Lower lobe of right lung (tissue), 2 donors: Measurements from ENCODE around the gene PILRA. TPM values are rescaled to one million over a fixed set of nuclear protein-coding genes. Genes with fewer than 3 reads are reported as not detected.
"Not testable (repeated sequence)": the region's sequence is repeated elsewhere in the genome, so short reads cannot be mapped to it uniquely, and the experiment has no call there.

Experiments used
- ATAC-seq, 2 donors: fragments of 200-7000 bp; cut with Tn5 transposase; one replicate each; pipeline ENCODE4 v1.9.1; 2020 to 2022; ENCODE audit warnings: mild to moderate bottlenecking in 2 of 2, moderate library complexity in 2 of 2
- DNase-seq: peaks from one replicate; pipeline ENCODE4 v3.0.0-alpha.2; 2020
- H3K27ac ChIP-seq: fragments of 200-600 bp; one replicate; pipeline ENCODE4 v1.8.0; 2022
- H3K27me3 ChIP-seq: fragments of 200-600 bp; one replicate; pipeline ENCODE4 v1.8.0; 2022; ENCODE audit warnings: low read depth
- H3K36me3 ChIP-seq: fragments of 200-600 bp; one replicate; pipeline ENCODE4 v1.8.0; 2022; ENCODE audit warnings: mild to moderate bottlenecking
- H3K4me1 ChIP-seq: fragments of 200-600 bp; one replicate; pipeline ENCODE4 v1.8.0; 2022
- H3K4me3 ChIP-seq: fragments of 200-600 bp; one replicate; pipeline ENCODE4 v1.8.0; 2022; ENCODE audit warnings: mild to moderate bottlenecking
- H3K9me3 ChIP-seq: fragments of 200-600 bp; one replicate; pipeline ENCODE4 v1.8.0; 2022
- CTCF ChIP-seq: fragments of 200-600 bp; IDR thresholded peaks from one replicate; pipeline ENCODE4 v1.8.0; 2022; ENCODE audit warnings: antibody characterized with exemption, mild to moderate bottlenecking
- intact Hi-C: fragments of 100-400 bp; cut with DNase I; formaldehyde crosslinking; loops from one replicate; pipeline ENCODE4 v1.11.0; 2022
- long read RNA-seq: library from polyadenylated mRNA; unstranded; transcript quantifications from one replicate; pipeline ENCODE4 v2.0.0, GENCODE V29; 2021
- total RNA-seq: library from RNA; stranded (reverse); fragmentation: NEBNext Ultra II Directional; extraction: Animal tissue kit (Norgen Biotek cat#: 25700); gene quantifications from one replicate; pipeline ENCODE4 v1.2.1, GENCODE V29; 2021
- donor health status: DM: no; HTN: yes; CAD: no; lungs with severe emphysema.

PILRA gene
- total RNA-seq, result 48.7 TPM
- long read RNA-seq, transcript PILRA-201 (7 exons, 1,316 nt), result minor isoform, 25 of 64 reads
- long read RNA-seq, transcript PILRA-202 (6 exons, 1,011 nt), result major isoform, 30 of 64 reads
- long read RNA-seq, partial matches to known transcripts, result 4 of 64 reads
- long read RNA-seq, other reads (novel, unspliced or antisense), result 5 of 64 reads

DNA sequence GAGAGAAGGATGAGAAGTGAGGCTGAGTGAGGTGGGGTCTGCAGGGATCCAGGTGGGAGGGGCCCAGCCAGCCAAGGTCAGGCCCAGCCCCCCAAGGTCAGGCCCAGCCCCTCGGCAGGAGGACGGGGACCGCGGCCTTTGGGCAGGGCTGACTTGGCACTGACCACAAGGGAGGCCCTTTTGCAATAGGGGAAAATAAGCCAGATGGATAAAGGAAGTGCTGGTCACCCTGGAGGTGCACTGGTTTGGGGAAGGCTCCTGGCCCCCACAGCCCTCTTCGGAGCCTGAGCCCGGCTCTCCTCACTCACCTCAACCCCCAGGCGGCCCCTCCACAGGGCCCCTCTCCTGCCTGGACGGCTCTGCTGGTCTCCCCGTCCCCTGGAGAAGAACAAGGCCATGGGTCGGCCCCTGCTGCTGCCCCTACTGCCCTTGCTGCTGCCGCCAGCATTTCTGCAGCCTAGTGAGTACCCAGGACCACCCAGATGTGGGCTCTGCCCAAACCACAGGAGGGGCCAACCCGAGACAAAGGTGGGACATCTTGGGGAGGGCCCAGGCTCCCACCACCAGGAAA, at the start of gene PILRA:
Gene PILRA, plus strand, starts transcription at position 227 of the 571 bp plus-strand sequence. Its CDS starts 170 bp downstream, at position 397.
- intact Hi-C loops, result no loop called here
- Histone ChIP-seq H3K27ac (peak within 1 kb of the TSS; percentile 83), H3K27me3 (no peaks in the 10 kb centered on the region), H3K36me3 (peaks cover under 1% of the 10 kb centered on the region), H3K4me1 (peaks cover 20% of the 10 kb centered on the region), H3K4me3 (peak within 1 kb of the TSS; percentile 43), H3K9me3 (no peaks in the 10 kb centered on the region)
- no peak for TF ChIP-seq CTCF
- ATAC-seq (peak; percentile 67 to 68), DNase-seq (peak; percentile 64)

DNA sequence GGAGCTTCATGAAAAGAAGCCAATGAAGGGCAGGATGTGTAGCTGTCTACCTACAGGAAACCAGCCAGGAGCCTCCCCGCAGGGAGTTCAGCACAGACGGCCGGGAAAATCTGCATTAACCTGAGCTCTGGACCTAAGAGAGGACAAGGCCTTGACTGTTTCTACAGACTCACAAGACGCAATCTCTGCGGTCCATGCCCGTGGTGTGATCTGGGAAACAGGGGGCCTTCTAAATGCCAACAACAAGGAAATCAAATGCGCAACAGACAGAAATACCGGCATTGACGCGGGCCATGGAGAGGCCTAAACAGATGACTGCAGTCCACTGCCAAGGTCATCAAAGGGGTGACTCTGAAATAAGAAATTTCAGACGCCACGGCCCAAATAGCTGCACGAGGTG, 49.1 kb upstream of the PILRA start:
- peaks cover 41% of the 10 kb centered on the region for H3K36me3 ChIP-seq
- DNase-seq, H3K27me3 ChIP-seq, H3K9me3 ChIP-seq, H3K27ac ChIP-seq, intact Hi-C loops, ATAC-seq, H3K4me3 ChIP-seq, H3K4me1 ChIP-seq: not testable (repeated sequence)

DNA sequence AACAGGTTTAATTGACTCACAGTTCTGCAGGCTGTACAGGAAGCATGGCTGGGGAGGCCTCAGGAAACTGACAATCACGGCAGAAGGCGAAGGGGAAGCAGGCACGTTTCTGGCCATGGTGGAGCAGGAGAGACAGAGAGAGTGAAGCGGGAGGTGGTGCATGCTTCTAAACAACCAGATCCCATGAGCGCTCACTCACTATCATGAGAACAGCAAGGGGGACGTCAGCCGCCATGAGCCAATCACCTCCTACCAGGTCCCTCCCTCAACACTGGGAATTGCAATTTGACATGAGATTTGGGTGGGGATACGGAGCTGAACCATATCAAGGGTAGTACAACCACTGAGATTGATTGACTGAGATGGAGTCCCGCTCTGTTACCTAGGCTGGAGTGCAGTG, 47.6 kb upstream of the PILRA start:
- ATAC-seq, H3K27me3 ChIP-seq, DNase-seq, H3K27ac ChIP-seq, H3K9me3 ChIP-seq, H3K4me1 ChIP-seq, H3K4me3 ChIP-seq, intact Hi-C loops: not testable (repeated sequence)
- peaks cover 44% of the 10 kb centered on the region for H3K36me3 ChIP-seq

GRCh38 chr7:100326914-100327313, 46.4 kb upstream of the PILRA start:
- ATAC-seq, H3K27me3 ChIP-seq, DNase-seq, H3K4me3 ChIP-seq, H3K27ac ChIP-seq, H3K9me3 ChIP-seq, H3K4me1 ChIP-seq, intact Hi-C loops: not testable (repeated sequence)
- peaks cover 47% of the 10 kb centered on the region for H3K36me3 ChIP-seq

DNA sequence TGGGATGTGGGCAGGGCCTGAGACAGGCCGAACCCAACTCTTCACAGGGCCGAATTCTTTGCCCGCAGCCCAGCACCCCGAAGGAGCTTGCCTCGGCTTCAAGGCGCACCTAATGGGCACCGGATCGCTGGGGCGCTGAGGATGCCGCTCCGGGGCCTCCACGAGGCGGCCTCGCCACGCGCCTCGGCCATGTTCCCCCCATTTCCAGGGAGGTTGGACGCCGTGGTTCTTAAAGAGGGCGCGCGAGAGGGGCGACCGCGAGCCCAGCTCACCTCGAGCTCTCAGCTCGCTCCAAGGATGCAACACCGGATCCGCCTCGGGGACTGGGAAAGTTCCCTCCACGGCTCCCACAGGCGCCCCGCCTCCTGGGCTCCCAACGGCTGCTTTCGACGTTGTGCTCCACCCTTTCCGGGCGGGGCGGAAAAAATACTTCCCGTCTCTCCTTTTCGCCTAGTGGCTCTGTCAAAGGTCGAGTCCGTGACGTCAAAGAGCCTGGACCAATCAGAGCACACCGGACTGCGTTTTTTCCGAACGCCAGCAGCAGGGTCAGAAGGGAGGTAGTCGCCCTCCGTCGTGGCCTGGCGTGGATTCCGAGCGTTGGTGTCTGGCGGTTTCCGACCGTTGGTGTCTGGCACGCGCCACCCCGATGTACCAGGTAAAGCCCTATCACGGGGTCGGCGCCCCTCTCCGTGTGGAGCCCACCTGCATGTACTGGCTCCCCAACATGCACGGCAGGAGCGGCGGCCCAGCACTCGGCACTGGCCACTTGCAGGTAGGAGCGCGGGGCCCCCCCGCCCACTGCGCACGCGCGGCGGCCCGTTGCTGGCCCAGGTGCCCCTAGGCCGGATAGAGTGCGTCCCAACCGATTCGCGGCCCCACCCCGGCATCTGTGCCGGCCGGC, 37.5 kb upstream of the PILRA start:
- Histone ChIP-seq H3K4me1 (peaks cover 14% of the 10 kb centered on the region), H3K27ac (peak overlapping the region; percentile 94), H3K36me3 (peaks cover 28% of the 10 kb centered on the region), H3K4me3 (peak overlapping the region; percentile 68)
- intact Hi-C loops, H3K9me3 ChIP-seq, H3K27me3 ChIP-seq: not testable (repeated sequence)
- peak; percentile 94 for DNase-seq
- ATAC-seq, result peak; percentile 99 to 100

DNA sequence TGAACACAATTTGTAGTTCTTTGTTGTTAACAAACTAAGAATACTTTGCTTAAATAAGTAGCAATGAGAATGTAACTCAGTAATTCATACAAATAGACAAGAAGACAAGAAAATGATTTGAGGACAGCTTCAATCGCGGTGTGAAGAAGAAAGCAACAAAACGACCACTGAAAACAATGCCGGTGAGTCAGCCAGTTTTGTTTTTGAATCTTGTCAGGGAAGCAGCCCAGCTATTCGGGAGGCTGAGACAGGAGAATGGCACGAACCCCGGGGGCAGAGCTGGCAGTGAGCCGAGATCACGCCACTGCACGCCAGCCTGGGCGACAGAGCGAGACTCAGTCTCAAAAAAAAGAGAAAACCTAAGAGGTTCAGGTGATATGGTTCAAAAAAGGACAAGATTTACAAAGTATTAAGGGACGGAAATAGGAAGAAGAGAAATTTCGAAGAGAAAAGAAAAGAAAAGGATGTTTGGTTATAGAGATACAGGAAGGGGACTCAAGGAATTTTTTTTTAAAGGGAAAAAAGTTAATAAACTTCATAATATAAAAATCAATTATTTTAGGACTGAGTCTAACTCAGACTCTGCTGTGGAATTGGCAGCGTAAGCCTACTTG, 35.1 kb upstream of the PILRA start:
- Histone ChIP-seq H3K36me3 (peaks cover 45% of the 10 kb centered on the region), H3K4me1 (peaks cover 14% of the 10 kb centered on the region)
- H3K27ac ChIP-seq, H3K4me3 ChIP-seq, DNase-seq, intact Hi-C loops, ATAC-seq, H3K9me3 ChIP-seq, H3K27me3 ChIP-seq: not testable (repeated sequence)

DNA sequence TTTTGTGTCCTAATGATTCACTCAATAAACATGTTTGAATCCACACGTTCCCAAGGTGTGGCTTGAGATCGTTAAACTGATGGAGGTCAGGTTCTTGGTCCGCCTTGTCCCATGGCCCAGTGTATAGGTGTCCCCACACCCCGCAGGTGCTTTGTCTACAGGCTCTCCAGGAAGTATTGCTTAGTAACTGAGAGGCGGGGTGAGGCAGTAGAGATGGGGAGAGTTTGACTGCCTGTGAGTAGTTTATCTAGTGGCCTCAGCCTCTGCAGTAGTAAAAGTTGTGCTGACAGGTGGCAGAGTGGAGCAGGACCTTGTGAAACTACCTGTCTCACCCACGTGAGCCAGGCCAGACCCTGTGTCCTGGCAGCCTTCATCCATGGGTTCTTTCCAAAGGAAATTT, 32.0 kb upstream of the PILRA start:
- H3K27ac ChIP-seq, DNase-seq, H3K9me3 ChIP-seq, H3K27me3 ChIP-seq, H3K4me3 ChIP-seq, intact Hi-C loops, ATAC-seq: not testable (repeated sequence)
- Histone ChIP-seq H3K4me1 (peaks cover 15% of the 10 kb centered on the region), H3K36me3 (peaks cover 53% of the 10 kb centered on the region)

DNA sequence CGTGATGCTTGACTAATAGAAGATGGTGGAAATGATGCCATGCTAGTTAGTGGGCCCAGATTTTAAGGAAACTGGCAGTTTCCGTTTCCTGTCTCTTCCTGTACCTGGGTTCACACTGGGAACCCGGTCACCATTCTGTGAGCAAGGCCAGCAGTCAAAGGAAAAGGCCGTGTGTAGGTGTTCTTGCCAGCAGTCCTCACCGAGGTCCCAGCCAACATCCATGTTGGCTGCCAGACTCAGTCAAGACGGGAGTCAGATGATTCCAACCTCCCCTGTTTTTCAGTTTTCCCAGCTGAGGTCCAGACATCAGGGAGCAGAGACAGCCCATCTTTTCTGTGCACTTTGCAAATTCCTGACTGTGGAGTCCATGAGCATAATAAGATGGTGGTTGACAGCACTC, 30.5 kb upstream of the PILRA start:
- Histone ChIP-seq H3K27me3 (no peaks in the 10 kb centered on the region), H3K27ac (no peak overlapping the region), H3K36me3 (peaks cover 64% of the 10 kb centered on the region), H3K9me3 (no peaks in the 10 kb centered on the region), H3K4me3 (no peak overlapping the region), H3K4me1 (peaks cover 5% of the 10 kb centered on the region)
- ATAC-seq (no peak), DNase-seq (no peak)
- TF ChIP-seq CTCF, result no peak
- intact Hi-C loops, result no loop called here

DNA sequence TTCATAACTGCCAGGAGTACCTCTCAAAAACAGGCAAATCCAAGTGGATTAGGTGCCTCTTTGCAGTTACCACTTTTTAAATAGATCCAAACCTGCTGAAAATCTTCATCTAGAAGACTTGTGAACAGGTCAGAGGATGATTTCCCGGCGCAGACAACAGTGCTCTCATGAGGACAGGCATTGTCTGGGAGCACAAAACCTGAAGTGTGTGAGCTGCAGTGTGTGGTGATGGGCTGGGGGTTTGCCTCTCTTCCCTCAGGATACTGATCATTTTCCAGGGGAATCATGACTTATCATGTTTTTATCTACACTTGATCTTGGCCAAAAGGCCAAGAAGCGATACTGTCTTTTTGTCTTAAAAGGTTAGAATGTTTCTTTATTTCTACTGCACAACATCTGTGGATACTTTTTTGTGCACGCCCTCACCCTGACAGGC, 29.1 kb upstream of the PILRA start:
- H3K27me3 ChIP-seq, intact Hi-C loops, ATAC-seq, H3K9me3 ChIP-seq, H3K4me1 ChIP-seq, DNase-seq, H3K27ac ChIP-seq, H3K4me3 ChIP-seq: not testable (repeated sequence)
- peaks cover 66% of the 10 kb centered on the region for H3K36me3 ChIP-seq
